ENCODE data around the gene CD226.

Gene CD226

DNA sequence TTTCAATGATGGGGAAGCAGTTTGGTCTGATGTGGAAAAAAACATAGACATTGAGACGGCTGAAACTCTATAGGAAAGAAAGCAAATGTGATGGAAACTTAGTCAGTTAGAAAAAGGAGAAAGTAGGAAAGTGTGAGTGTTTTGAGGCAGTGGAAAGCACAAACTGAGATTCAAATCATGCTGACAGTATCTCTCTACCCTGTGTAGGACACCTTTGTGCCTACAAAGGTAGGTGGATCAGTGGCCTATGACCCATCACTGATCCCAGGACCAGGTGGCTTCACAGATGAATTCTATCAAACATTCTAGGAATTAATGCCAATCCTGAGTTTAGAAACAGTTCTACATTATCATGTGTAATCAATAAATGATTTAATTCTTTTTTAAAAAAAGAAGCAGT, 57.1 kb downstream of the CD226 start:
- no peaks in the 10 kb centered on the region for H3K27me3 ChIP-seq (ENCODE audit: insufficient read depth, low read depth)
- H2AFZ ChIP-seq (ENCODE audit: low read depth) = no peak overlapping the region
- TF ChIP-seq, protein P1, sequence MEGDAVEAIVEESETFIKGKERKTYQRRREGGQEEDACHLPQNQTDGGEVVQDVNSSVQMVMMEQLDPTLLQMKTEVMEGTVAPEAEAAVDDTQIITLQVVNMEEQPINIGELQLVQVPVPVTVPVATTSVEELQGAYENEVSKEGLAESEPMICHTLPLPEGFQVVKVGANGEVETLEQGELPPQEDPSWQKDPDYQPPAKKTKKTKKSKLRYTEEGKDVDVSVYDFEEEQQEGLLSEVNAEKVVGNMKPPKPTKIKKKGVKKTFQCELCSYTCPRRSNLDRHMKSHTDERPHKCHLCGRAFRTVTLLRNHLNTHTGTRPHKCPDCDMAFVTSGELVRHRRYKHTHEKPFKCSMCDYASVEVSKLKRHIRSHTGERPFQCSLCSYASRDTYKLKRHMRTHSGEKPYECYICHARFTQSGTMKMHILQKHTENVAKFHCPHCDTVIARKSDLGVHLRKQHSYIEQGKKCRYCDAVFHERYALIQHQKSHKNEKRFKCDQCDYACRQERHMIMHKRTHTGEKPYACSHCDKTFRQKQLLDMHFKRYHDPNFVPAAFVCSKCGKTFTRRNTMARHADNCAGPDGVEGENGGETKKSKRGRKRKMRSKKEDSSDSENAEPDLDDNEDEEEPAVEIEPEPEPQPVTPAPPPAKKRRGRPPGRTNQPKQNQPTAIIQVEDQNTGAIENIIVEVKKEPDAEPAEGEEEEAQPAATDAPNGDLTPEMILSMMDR (conservative IDR thresholded peaks at IDR 0.05; ENCODE audit: low read depth, low read length) = no peak

DNA sequence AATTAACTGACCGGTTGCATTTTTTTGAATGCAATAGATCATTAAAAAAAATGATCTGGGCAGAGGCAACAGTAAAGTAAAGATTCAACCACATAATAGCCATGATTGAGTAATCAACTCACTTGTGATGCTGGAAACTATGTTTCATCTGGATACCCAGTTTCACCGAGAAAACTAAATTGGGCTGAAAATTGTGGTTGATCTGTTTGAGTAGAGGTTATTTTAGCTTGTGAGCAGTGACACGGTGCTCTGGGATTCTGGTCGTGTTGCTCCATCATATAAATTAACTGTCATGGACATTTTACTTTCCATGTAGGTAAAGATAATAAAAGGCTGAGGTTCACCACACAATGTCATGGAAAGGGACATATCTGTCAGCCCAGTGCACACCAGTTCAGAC, 58.7 kb downstream of the CD226 start:
- no peak overlapping the region for H3K4me2 ChIP-seq

More for the DNA sequence above, 57.1 kb downstream of the CD226 start:
- Histone ChIP-seq H3K4me1 (ENCODE audit: low read depth, poor library complexity, severe bottlenecking) (no peaks in the 10 kb centered on the region), H3K4me2 (no peak overlapping the region), H4K20me1 (ENCODE audit: insufficient read depth) (no peaks in the 10 kb centered on the region), H3K9ac (no peak overlapping the region), H3K36me3 (ENCODE audit: insufficient read depth) (no peaks in the 10 kb centered on the region), H3K79me2 (ENCODE audit: insufficient read depth, low read depth) (no peaks in the 10 kb centered on the region), H3K27ac (no peak overlapping the region), H3K4me3 (IDR thresholded peaks at IDR 0.05; ENCODE audit: insufficient read depth, low read depth, low read length) (no peak overlapping the region)

DNA sequence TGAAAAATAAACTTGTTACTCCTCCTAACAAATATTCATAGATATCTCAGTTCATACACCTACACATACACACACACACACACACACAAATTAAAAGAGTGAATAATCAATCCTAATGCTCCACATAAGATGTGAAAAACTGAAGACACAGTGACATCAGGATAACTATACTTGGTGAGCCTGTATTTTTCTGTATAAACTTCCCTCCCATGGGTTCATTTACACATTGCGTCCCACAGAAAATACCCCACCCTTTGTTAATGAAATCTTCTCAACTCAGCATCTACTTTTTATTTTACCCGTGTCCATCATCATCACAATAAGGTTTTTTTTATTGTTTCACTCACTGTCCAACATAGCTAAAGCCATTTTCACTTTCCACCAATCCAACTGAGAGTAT, 60.4 kb downstream of the CD226 start:
- Histone ChIP-seq H3K4me2 (no peak overlapping the region), H3K27me3 (ENCODE audit: insufficient read depth, low read depth) (no peaks in the 10 kb centered on the region)

More for the DNA sequence above, 58.7 kb downstream of the CD226 start:
- Histone ChIP-seq H3K79me2 (ENCODE audit: insufficient read depth, low read depth) (no peaks in the 10 kb centered on the region), H2AFZ (ENCODE audit: low read depth) (no peak overlapping the region), H3K9ac (no peak overlapping the region), H3K27me3 (ENCODE audit: insufficient read depth, low read depth) (no peaks in the 10 kb centered on the region), H3K4me3 (IDR thresholded peaks at IDR 0.05; ENCODE audit: insufficient read depth, low read depth, low read length) (no peak overlapping the region), H3K27ac (no peak overlapping the region), H3K4me1 (ENCODE audit: low read depth, poor library complexity, severe bottlenecking) (no peaks in the 10 kb centered on the region), H3K36me3 (ENCODE audit: insufficient read depth) (no peaks in the 10 kb centered on the region), H4K20me1 (ENCODE audit: insufficient read depth) (no peaks in the 10 kb centered on the region)
- TF ChIP-seq, protein P1 (conservative IDR thresholded peaks at IDR 0.05; ENCODE audit: low read depth, low read length) = no peak

DNA sequence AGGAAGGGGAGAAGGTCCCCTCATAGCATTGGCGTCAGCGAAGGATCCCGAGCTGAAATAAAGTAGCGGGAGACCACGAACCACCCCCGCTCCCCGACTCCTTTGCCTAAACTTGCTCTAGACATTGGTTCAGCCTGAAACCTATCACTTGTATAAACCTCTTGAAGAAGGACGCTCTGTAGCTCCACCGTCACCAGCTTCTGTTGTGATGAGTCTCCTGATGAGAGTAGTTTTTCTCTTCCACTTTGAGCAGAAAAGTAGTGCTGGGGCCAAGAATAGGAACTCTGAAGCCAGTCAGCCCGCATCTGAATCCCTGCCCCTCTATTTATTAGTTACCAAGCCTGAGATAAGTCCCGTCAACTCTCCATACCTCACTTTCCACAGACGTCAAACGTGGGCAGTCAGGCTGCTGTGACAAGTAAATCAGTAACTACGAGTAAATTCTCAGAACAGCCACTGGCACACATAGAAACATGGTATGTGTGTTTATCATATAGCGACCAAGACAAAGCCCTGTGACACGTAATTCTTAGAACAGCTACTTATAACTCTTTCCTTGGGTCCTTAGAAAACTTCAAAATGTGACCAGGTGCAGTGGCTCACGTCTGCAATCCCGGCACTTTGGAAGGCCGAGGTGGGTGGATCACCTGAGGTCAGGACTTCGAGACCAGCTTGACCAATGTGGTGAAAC, 61.7 kb downstream of the CD226 start:
- Histone ChIP-seq H3K4me2 (no peak overlapping the region), H2AFZ (ENCODE audit: low read depth) (no peak overlapping the region), H3K27ac (no peak overlapping the region), H3K9ac (no peak overlapping the region), H4K20me1 (ENCODE audit: insufficient read depth) (no peaks in the 10 kb centered on the region), H3K4me1 (ENCODE audit: low read depth, poor library complexity, severe bottlenecking) (no peaks in the 10 kb centered on the region), H3K36me3 (ENCODE audit: insufficient read depth) (no peaks in the 10 kb centered on the region), H3K79me2 (ENCODE audit: insufficient read depth, low read depth) (no peaks in the 10 kb centered on the region), H3K27me3 (ENCODE audit: insufficient read depth, low read depth) (no peaks in the 10 kb centered on the region), H3K4me3 (IDR thresholded peaks at IDR 0.05; ENCODE audit: insufficient read depth, low read depth, low read length) (no peak overlapping the region)
- TF ChIP-seq, protein P1 (conservative IDR thresholded peaks at IDR 0.05; ENCODE audit: low read depth, low read length) = no peak

More for the DNA sequence above, 60.4 kb downstream of the CD226 start:
- H3K27ac ChIP-seq = no peak overlapping the region
- no peak overlapping the region for H2AFZ ChIP-seq (ENCODE audit: low read depth)
- no peaks in the 10 kb centered on the region for H3K79me2 ChIP-seq (ENCODE audit: insufficient read depth, low read depth)
- no peak overlapping the region for H3K9ac ChIP-seq
- no peak overlapping the region for H3K4me3 ChIP-seq (IDR thresholded peaks at IDR 0.05; ENCODE audit: insufficient read depth, low read depth, low read length)
- no peaks in the 10 kb centered on the region for H4K20me1 ChIP-seq (ENCODE audit: insufficient read depth)
- H3K4me1 ChIP-seq (ENCODE audit: low read depth, poor library complexity, severe bottlenecking) = no peaks in the 10 kb centered on the region
- TF ChIP-seq, protein P1 (conservative IDR thresholded peaks at IDR 0.05; ENCODE audit: low read depth, low read length) = no peak
- H3K36me3 ChIP-seq (ENCODE audit: insufficient read depth) = no peaks in the 10 kb centered on the region

All from KMS-11 (cell line).